Measurements from ENCODE around the gene TMC3. TPM values are rescaled to one million over a fixed set of nuclear protein-coding genes. Genes with fewer than 3 reads are reported as not detected.

TMC3 gene
- total and polyA plus RNA-seq, 2 of the 13 experiments (the other 11 are each of a cell fraction or from before 2014, with no cell fraction given): not detected

- Histone ChIP-seq H3K9me3 (ENCODE audit: low read length) (no peaks in the 10 kb centered on the region), H3K36me3 (replicated peaks in 1 of 2; ENCODE audit: control insufficient read depth in 1 of 2, insufficient read depth in 2 of 2, low read length in 2 of 2) (no peaks in the 10 kb centered on the region), H3K27ac (ENCODE audit: extremely low read length, insufficient read depth, low read length) (no peak overlapping the region), H3K79me2 (ENCODE audit: insufficient read depth, low read length) (no peaks in the 10 kb centered on the region), H3K4me2 (ENCODE audit: low read depth, low read length) (no peak overlapping the region), H2AFZ (ENCODE audit: low read length) (no peak overlapping the region), H3K27me3 (ENCODE audit: control insufficient read depth in 1 of 2, insufficient read depth in 2 of 2, low read length in 2 of 2) (peaks cover 0 to 29% of the 10 kb centered on the region in 2 experiments; a peak in 2 of 5 replicates), H3K4me3 (replicated peaks in 1 of 3; ENCODE audit: insufficient read depth in 1 of 3, low read depth in 2 of 3, low read length in 3 of 3) (no peak overlapping the region), H3K4me1 (ENCODE audit: insufficient read depth, low read length) (no peaks in the 10 kb centered on the region), H4K20me1 (ENCODE audit: insufficient read depth, low read length) (no peaks in the 10 kb centered on the region), H3K9ac (ENCODE audit: insufficient read depth, low read depth, low read length) (no peak overlapping the region)
- BruUV-seq (replicated peaks): no TSS peak
- WGBS (ENCODE audit: low lambda C conversion rate): 0% methylated on average over 2 of the region's 3 CpGs
- ATAC-seq (no peak), DNase-seq (ENCODE audit: low spot score) (no peak), FAIRE-seq (no peak)
- in situ Hi-C loops (cut with HindIII; ENCODE audit: extremely low pct_ligation_motif_present, low pct_unique_long_range_greater_than_20kb): no loop called here
- POLR2A ChIA-PET: no interaction called here
- intact Hi-C loops (cut with micrococcal nuclease; ENCODE audit: unreplicated experiment): no loop called here
- CTCF ChIA-PET (ENCODE audit: low intra/inter-chr PET ratio, low total read pairs): no interaction called here
- TF ChIP-seq ZBTB33 (CRISPR knock-in tag; IDR thresholded peaks at IDR 0.05): no peak
- TF ChIP-seq ZBTB38 (CRISPR knock-in tag; IDR thresholded peaks at IDR 0.05): no peak
- TF ChIP-seq JARID2 (CRISPR knock-in tag; IDR thresholded peaks at IDR 0.05; ENCODE audit: insufficient replicate concordance): no peak
- TF ChIP-seq ZNF619 (CRISPR knock-in tag; IDR thresholded peaks at IDR 0.05): no peak
- no peak for TF ChIP-seq ZNF652 (CRISPR knock-in tag; IDR thresholded peaks at IDR 0.05; ENCODE audit: borderline replicate concordance, low read depth)
- no peak for TF ChIP-seq RFX1 (IDR thresholded peaks at IDR 0.05)
- TF ChIP-seq ZNF781 (CRISPR knock-in tag; IDR thresholded peaks at IDR 0.05; ENCODE audit: borderline replicate concordance, not compliant biosample characterization): no peak
- no peak for TF ChIP-seq NR2F1 (CRISPR knock-in tag; IDR thresholded peaks at IDR 0.05)
- TF ChIP-seq TRIM24 (CRISPR knock-in tag; IDR thresholded peaks at IDR 0.05): no peak
- TF ChIP-seq REPIN1 (CRISPR knock-in tag; IDR thresholded peaks at IDR 0.05; ENCODE audit: borderline replicate concordance, low read depth): no peak
- TF ChIP-seq ZBTB40 (IDR thresholded peaks at IDR 0.05): no peak
- TF ChIP-seq ZBTB40 (CRISPR knock-in tag; IDR thresholded peaks at IDR 0.05): no peak
- no peak for TF ChIP-seq KAT7 (CRISPR knock-in tag; IDR thresholded peaks at IDR 0.05; ENCODE audit: borderline replicate concordance)
- no peak for TF ChIP-seq KDM4B (CRISPR knock-in tag; IDR thresholded peaks at IDR 0.05)
- TF ChIP-seq SNAPC5 (CRISPR knock-in tag; IDR thresholded peaks at IDR 0.05; ENCODE audit: borderline replicate concordance): no peak
- no peak for TF ChIP-seq TCF7L2 (IDR thresholded peaks at IDR 0.05; ENCODE audit: low read depth, low read length)
Measured at GRCh38 chr15:81297147-81297572, 76.9 kb downstream of the TMC3 start.

Measured in HepG2 (cell line).